ENCODE results near the gene COASY.
"Not testable (repeated sequence)": the region's sequence is repeated elsewhere in the genome, so short reads cannot be mapped to it uniquely, and the experiment has no call there.

Gene COASY

GRCh38 chr17:42577140-42577531, 15.2 kb downstream of the COASY start:
- DNase-seq, result no peak

- DNase-seq, result peak; percentile 98
Measured at GRCh38 chr17:42577532-42578281, 15.8 kb downstream of the COASY start, which contains the start of gene PSMC3IP. Gene PSMC3IP (minus strand): TSS chr17:42577729. CDS start chr17:42577686, 43 bp downstream.

- DNase-seq, result peak; percentile 89
Measured at GRCh38 chr17:42578282-42578869, 16.4 kb downstream of the COASY start.

- no peak for DNase-seq
Measured at GRCh38 chr17:42579794-42580551, 18.0 kb downstream of the COASY start.

GRCh38 chr17:42581744-42582270, 19.9 kb downstream of the COASY start:
- no peak for DNase-seq

- DNase-seq, result no peak
Measured at GRCh38 chr17:42584880-42585279, 22.9 kb downstream of the COASY start.

GRCh38 chr17:42585353-42585752, 23.4 kb downstream of the COASY start:
- no peak for DNase-seq

- DNase-seq, result no peak
Measured at GRCh38 chr17:42586514-42587230, 24.7 kb downstream of the COASY start.

GRCh38 chr17:42590886-42591285, 28.9 kb downstream of the COASY start:
- DNase-seq, result no peak

GRCh38 chr17:42591411-42591810, 29.5 kb downstream of the COASY start:
- no peak for DNase-seq

GRCh38 chr17:42596386-42596785, 34.4 kb downstream of the COASY start:
- no peak for DNase-seq

GRCh38 chr17:42598905-42599304, 37.0 kb downstream of the COASY start:
- no peak for DNase-seq

- DNase-seq, result no peak
Measured at GRCh38 chr17:42603318-42603717, 41.4 kb downstream of the COASY start.

- no peak for DNase-seq
Measured at GRCh38 chr17:42607769-42608168, 45.8 kb downstream of the COASY start.

- no peak for DNase-seq
Measured at GRCh38 chr17:42608305-42609181, 46.6 kb downstream of the COASY start.

GRCh38 chr17:42609182-42609813, 47.4 kb downstream of the COASY start, which contains the start of the genes RETREG3 and TUBG1:
Gene RETREG3 (minus strand): TSS chr17:42609374. CDS start chr17:42609324, 50 bp downstream.
Gene TUBG1 (plus strand): TSS chr17:42609683. CDS start chr17:42609738, 55 bp downstream.
- peak; percentile 100 for DNase-seq

GRCh38 chr17:42609814-42610801, 48.2 kb downstream of the COASY start:
- not testable (repeated sequence) for DNase-seq

- DNase-seq, result no peak
Measured at GRCh38 chr17:42612013-42612412, 50.1 kb downstream of the COASY start.

GRCh38 chr17:42613699-42614295, 51.8 kb downstream of the COASY start:
- DNase-seq, result no peak

Data from activated effector memory CD4-positive, alpha-beta T cell treated with anti-CD3 and anti-CD28 coated beads, Interleukin-2, amount 50 U/mL, for 16 hours (primary cell).